A549 (cell line): ENCODE data around the gene MAN1A2. TPM values are rescaled to one million over a fixed set of nuclear protein-coding genes. Genes with fewer than 3 reads are reported as not detected.

Experiments used
- ATAC-seq, 2 experiments: fragments of 200-7000 bp in 1 of 2; fragments of >200 bp in 1 of 2; cut with Nextera tagmentation in 1 of 2; cut with Tn5 transposase in 1 of 2; 3 replicates each; pipeline versions ENCODE4 v1.8.0 to v1.9.1; 2018 to 2020; ENCODE audit warnings: mild to moderate bottlenecking in 1 of 2, moderate library complexity in 1 of 2
- CTCF ChIA-PET: fragments of 300-600 bp; sonication (Branson Sonifier 250); formaldehyde crosslinking; extraction: SDS; loops from one replicate; lab custom pipeline; 2021; ENCODE audit warnings: antibody characterized with exemption, inconsistent platforms; lab: Yijun Ruan, JAX
- POLR2A ChIA-PET: fragments of 350-600 bp; formaldehyde crosslinking; extraction: SDS; loops from one replicate; lab custom pipeline; 2021; ENCODE audit warnings: antibody characterized with exemption, inconsistent platforms; lab: Yijun Ruan, JAX
- DNase-seq, 2 experiments: peaks; one replicate each; pipeline versions ENCODE4 v3.0.0 to v3.0.0-alpha.2; 2011 to 2016; ENCODE audit warnings: low read depth in 1 of 2, low spot score in 1 of 2
- FAIRE-seq: peaks from 2 replicates; lab custom pipeline; 2011; peaks lifted over from hg19 to GRCh38; lab: Jason Lieb, UNC
- H3K27ac ChIP-seq, 2 experiments: fragments of >200 bp; sonication (Bioruptor Twin); formaldehyde crosslinking; 3 replicates each; pipeline ENCODE4 v1.5.1; 2016 to 2017
- H3K4me1 ChIP-seq: fragments of >200 bp; sonication (Bioruptor Twin); formaldehyde crosslinking; 3 replicates; pipeline ENCODE4 v1.6.1; 2016
- H3K4me2 ChIP-seq: fragments of >200 bp; sonication (Bioruptor Twin); formaldehyde crosslinking; 3 replicates; pipeline ENCODE4 v1.6.1; 2016
- H3K4me3 ChIP-seq: fragments of >200 bp; sonication (Bioruptor Twin); formaldehyde crosslinking; 3 replicates; pipeline ENCODE4 v1.5.1; 2016
- H3K9me3 ChIP-seq: fragments of >200 bp; sonication (Bioruptor Twin); formaldehyde crosslinking; 3 replicates; pipeline ENCODE4 v1.6.1; 2016
- CHD2 ChIP-seq: fragments of 150-350 bp; IDR thresholded peaks from 2 replicates; pipeline ENCODE4 v1.6.1; 2014; ENCODE audit warnings: low read length; ENCODE audit not compliant: partially characterized antibody
- CHD4 ChIP-seq: fragments of 200-600 bp; sonication (generic); IDR thresholded peaks from 2 replicates; pipeline ENCODE4 v1.6.1; 2016; ENCODE audit warnings: antibody characterized with exemption, mild to moderate bottlenecking, borderline replicate concordance
- EHMT2 ChIP-seq: fragments of 200-600 bp; sonication (generic); IDR thresholded peaks from 2 replicates; pipeline ENCODE4 v1.6.1; 2016; ENCODE audit warnings: antibody characterized with exemption, low read depth, mild to moderate bottlenecking, moderate library complexity
- EP300 ChIP-seq, 2 experiments: fragments of >200 bp; sonication (Bioruptor Twin); formaldehyde crosslinking; IDR thresholded peaks; 2 replicates in 1 of 2; 3 replicates in 1 of 2; pipeline ENCODE4 v1.6.1; 2016 to 2017
- FOSB ChIP-seq: fragments of 250-450 bp; sonication (Bioruptor Pico); IDR thresholded peaks from 2 replicates; pipeline ENCODE4 v1.5.0; 2020; ENCODE audit warnings: mild to moderate bottlenecking, moderate library complexity
- FOSL2 ChIP-seq, 2 experiments: fragments of 450-650 bp in 1 of 2; fragments of >200 bp in 1 of 2; sonication (Bioruptor Twin) in 1 of 2; formaldehyde crosslinking; IDR thresholded peaks; 2 replicates each; pipeline versions ENCODE4 v1.5.0 to v1.6.1; 2016 to 2020; ENCODE audit warnings: mild to moderate bottlenecking in 1 of 2, moderate library complexity in 1 of 2
- JUN ChIP-seq, 2 experiments: fragments of >200 bp; sonication (Bioruptor Twin); formaldehyde crosslinking; IDR thresholded peaks; 2 replicates in 1 of 2; 3 replicates in 1 of 2; pipeline ENCODE4 v1.6.1; 2016 to 2017
- KDM1A ChIP-seq: fragments of 200-600 bp; sonication (generic); IDR thresholded peaks from 2 replicates; pipeline ENCODE4 v1.6.1; 2016; ENCODE audit warnings: low read depth, mild to moderate bottlenecking
- KDM5A ChIP-seq: fragments of 200-600 bp; sonication (generic); IDR thresholded peaks from 2 replicates; pipeline ENCODE4 v1.6.1; 2016; ENCODE audit warnings: antibody characterized with exemption, mild to moderate bottlenecking
- MAFK ChIP-seq: fragments of 450-650 bp; IDR thresholded peaks from 2 replicates; pipeline ENCODE4 v1.6.1; 2014; ENCODE audit not compliant: partially characterized antibody
- MYC ChIP-seq: IDR thresholded peaks from 2 replicates; pipeline ENCODE4 v1.6.1; 2012; ENCODE audit warnings: mild to moderate bottlenecking, inconsistent platforms, low read length, improper control_type of control experiment, borderline replicate concordance
- NFE2L2 ChIP-seq: fragments of 150-350 bp; conservative IDR thresholded peaks from 2 replicates; pipeline ENCODE4 v1.6.1; 2014; ENCODE audit warnings: low read length
- NR3C1 ChIP-seq: fragments of >200 bp; sonication (Bioruptor Twin); formaldehyde crosslinking; IDR thresholded peaks from 3 replicates; pipeline ENCODE4 v1.6.1; 2017
- RARB ChIP-seq: fragments of 250-450 bp; sonication (Bioruptor Pico); IDR thresholded peaks from 2 replicates; pipeline ENCODE4 v1.8.0; 2021; ENCODE audit warnings: mild to moderate bottlenecking, moderate library complexity
- RCOR1 ChIP-seq: fragments of 150-350 bp; IDR thresholded peaks from 2 replicates; pipeline ENCODE4 v1.6.1; 2014; ENCODE audit warnings: antibody characterized with exemption, low read length, low read depth
- RFX5 ChIP-seq: fragments of 450-650 bp; IDR thresholded peaks from 2 replicates; pipeline ENCODE4 v1.7.1; 2014; ENCODE audit warnings: antibody characterized with exemption, mild to moderate bottlenecking, moderate library complexity
- TP53 ChIP-seq: fragments of 250-450 bp; sonication (Bioruptor Pico); IDR thresholded peaks from 2 replicates; pipeline ENCODE4 v1.5.0; 2021; ENCODE audit warnings: mild to moderate bottlenecking, moderate library complexity
- ZFP36 ChIP-seq: fragments of 450-650 bp; IDR thresholded peaks from 2 replicates; pipeline ENCODE4 v1.6.1; 2014; ENCODE audit warnings: borderline replicate concordance; ENCODE audit not compliant: partially characterized antibody
- ZSCAN20 ChIP-seq: fragments of 250-450 bp; sonication (Bioruptor Pico); IDR thresholded peaks from 2 replicates; pipeline ENCODE4 v1.8.0; 2022; ENCODE audit warnings: mild to moderate bottlenecking, moderate library complexity
- WGBS: methylation state at CpG from one replicate; pipeline ENCODE4 v1.1.6; 2017; ENCODE audit errors: missing lambda C conversion rate; 5-methylcytosine and 5-hydroxymethylcytosine counted together
- polyA plus RNA-seq, 4 experiments: library from polyadenylated mRNA; depleted of rRNA in 3 of 4; stranded (reverse); fragments of >200 nt; fragmentation: RNase III in 1 of 4; extraction: RNeasy Plus Mini Kit Qiagen cat#74134 plus additional on column Dnase treatment in 1 of 4; gene quantifications; 2 replicates in 3 of 4; 3 replicates in 1 of 4; pipeline ENCODE4 v1.2.3, GENCODE V29; 2011 to 2017
- TF ChIP-seq, protein P1 (sequence below): fragments of 250-450 bp; sonication (Bioruptor Pico); IDR thresholded peaks from 2 replicates; pipeline ENCODE4 v1.5.0; 2021; ENCODE audit warnings: mild to moderate bottlenecking, moderate library complexity, borderline replicate concordance
- TF ChIP-seq, protein P2 (sequence below): fragments of 450-650 bp; IDR thresholded peaks from 2 replicates; pipeline ENCODE4 v1.6.1; 2014; ENCODE audit warnings: antibody characterized with exemption
- TF ChIP-seq, protein P3 (sequence below): IDR thresholded peaks from 2 replicates; pipeline ENCODE4 v1.6.1; 2012; ENCODE audit warnings: low read depth, borderline replicate concordance
- TF ChIP-seq, protein P4 (sequence below): fragments of 150-350 bp; IDR thresholded peaks from 2 replicates; pipeline ENCODE4 v1.6.1; 2014; ENCODE audit warnings: low read depth, mild to moderate bottlenecking, low read length
- TF ChIP-seq, protein P5 (sequence below): fragments of >200 bp; sonication (Bioruptor Twin); formaldehyde crosslinking; IDR thresholded peaks from 3 replicates; pipeline ENCODE4 v1.6.1; 2016
- TF ChIP-seq, protein P6 (sequence below): fragments of >200 bp; sonication (Bioruptor Twin); formaldehyde crosslinking; IDR thresholded peaks from 2 replicates; pipeline ENCODE4 v1.6.1; 2016

MAN1A2 gene
- polyA plus RNA-seq, 2 of the 4 experiments (the other 2 are of a cell fraction), result 10.2 to 18.7 TPM

DNA sequence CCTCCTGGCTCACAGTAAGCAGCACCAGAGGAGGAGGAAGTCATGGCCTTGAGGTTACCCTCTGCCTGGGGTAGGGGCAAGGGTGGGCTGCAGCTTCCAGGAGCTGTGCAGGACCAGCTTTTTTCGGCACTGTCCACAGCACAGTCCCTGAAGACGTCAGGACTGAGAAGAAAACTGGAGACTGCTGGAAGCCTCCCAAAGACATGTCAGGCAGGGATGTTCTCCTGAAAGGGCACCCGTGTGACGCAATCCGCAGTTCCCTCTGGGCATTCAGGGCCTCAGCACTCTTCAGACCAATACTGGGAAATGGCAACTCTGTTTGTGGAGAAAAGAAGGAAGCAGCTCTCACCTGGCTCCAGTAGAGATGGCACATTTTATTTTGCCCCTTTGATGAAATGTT, 173.8 kb downstream of the MAN1A2 start:
- 67% methylated on average over 3 of the region's 5 CpGs for WGBS
- POLR2A ChIA-PET, result no interaction called here
- no peak for ATAC-seq
- no peak for TF ChIP-seq RCOR1
- TF ChIP-seq, protein P1, sequence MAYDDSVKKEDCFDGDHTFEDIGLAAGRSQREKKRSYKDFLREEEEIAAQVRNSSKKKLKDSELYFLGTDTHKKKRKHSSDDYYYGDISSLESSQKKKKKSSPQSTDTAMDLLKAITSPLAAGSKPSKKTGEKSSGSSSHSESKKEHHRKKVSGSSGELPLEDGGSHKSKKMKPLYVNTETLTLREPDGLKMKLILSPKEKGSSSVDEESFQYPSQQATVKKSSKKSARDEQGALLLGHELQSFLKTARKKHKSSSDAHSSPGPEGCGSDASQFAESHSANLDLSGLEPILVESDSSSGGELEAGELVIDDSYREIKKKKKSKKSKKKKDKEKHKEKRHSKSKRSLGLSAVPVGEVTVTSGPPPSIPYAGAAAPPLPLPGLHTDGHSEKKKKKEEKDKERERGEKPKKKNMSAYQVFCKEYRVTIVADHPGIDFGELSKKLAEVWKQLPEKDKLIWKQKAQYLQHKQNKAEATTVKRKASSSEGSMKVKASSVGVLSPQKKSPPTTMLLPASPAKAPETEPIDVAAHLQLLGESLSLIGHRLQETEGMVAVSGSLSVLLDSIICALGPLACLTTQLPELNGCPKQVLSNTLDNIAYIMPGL (CRISPR knock-in tag), result no peak
- TF ChIP-seq, protein P2, sequence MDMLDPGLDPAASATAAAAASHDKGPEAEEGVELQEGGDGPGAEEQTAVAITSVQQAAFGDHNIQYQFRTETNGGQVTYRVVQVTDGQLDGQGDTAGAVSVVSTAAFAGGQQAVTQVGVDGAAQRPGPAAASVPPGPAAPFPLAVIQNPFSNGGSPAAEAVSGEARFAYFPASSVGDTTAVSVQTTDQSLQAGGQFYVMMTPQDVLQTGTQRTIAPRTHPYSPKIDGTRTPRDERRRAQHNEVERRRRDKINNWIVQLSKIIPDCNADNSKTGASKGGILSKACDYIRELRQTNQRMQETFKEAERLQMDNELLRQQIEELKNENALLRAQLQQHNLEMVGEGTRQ, result no peak
- no peak for TF ChIP-seq RARB (CRISPR knock-in tag)
- TF ChIP-seq, all 56 proteins: peak for 0
- Histone ChIP-seq H3K9me3 (no peaks in the 10 kb centered on the region), H3K4me3 (no peak overlapping the region), H3K27ac (no peak overlapping the region), H3K4me2 (no peak overlapping the region), H3K4me1 (no peaks in the 10 kb centered on the region)
- DNase-seq, result no peak
- CTCF ChIA-PET, result interaction anchor here (1.6 kb wide), 1 partner anchor 213 kb away, joined by 4 read pairs; no protein-coding TSS in a partner anchor
- FAIRE-seq, result no peak

DNA sequence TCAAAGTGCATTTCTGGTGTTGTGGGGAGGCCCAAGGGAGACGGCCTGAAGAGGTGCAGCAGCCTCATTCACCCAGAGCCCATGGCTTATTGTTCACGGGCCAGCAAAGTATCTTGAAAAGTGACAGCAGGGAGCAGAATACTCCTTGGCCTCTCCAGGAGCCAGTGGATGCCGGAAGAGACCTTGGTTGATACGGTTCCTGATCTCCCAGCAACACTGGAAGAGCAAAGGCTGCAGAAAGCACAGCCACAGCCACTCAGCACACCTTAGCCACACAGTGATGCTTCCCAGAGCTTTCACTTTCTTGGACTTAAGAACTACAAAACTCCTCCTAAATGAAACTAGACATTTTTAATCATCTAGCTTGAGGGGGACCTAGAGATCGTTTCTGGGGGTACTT, 174.3 kb downstream of the MAN1A2 start:
- H3K4me1 ChIP-seq, result no peaks in the 10 kb centered on the region
- 67% methylated on average over 5 of the region's 5 CpGs for WGBS
- TF ChIP-seq RCOR1 (no peak), TP53 (CRISPR knock-in tag) (no peak), EP300 (IDR thresholded peaks at IDR 0.05) (no peak), FOSL2 (IDR thresholded peaks at IDR 0.05) (no peak), FOSL2 (CRISPR knock-in tag; IDR thresholded peaks at IDR 0.05) (no peak), CHD2 (no peak), MYC (no peak), ZFP36 (no peak), KDM5A (no peak), RARB (CRISPR knock-in tag) (no peak), ZSCAN20 (CRISPR knock-in tag) (no peak), NR3C1 (no peak), NFE2L2 (no peak)
- TF ChIP-seq, protein P3, sequence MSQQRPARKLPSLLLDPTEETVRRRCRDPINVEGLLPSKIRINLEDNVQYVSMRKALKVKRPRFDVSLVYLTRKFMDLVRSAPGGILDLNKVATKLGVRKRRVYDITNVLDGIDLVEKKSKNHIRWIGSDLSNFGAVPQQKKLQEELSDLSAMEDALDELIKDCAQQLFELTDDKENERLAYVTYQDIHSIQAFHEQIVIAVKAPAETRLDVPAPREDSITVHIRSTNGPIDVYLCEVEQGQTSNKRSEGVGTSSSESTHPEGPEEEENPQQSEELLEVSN, result no peak
- TF ChIP-seq, protein P4, sequence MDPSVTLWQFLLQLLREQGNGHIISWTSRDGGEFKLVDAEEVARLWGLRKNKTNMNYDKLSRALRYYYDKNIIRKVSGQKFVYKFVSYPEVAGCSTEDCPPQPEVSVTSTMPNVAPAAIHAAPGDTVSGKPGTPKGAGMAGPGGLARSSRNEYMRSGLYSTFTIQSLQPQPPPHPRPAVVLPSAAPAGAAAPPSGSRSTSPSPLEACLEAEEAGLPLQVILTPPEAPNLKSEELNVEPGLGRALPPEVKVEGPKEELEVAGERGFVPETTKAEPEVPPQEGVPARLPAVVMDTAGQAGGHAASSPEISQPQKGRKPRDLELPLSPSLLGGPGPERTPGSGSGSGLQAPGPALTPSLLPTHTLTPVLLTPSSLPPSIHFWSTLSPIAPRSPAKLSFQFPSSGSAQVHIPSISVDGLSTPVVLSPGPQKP, result no peak
- no peak overlapping the region for H3K27ac ChIP-seq
- ChIA-PET POLR2A (no interaction called here), CTCF (interaction anchor here (0.6 to 1.6 kb wide), 2 partner anchors 21 to 213 kb away, joined by 3 to 4 read pairs; no protein-coding TSS in a partner anchor)
- ATAC-seq, result no peak
- no peak for DNase-seq
- H3K4me3 ChIP-seq, result no peak overlapping the region
- no peak overlapping the region for H3K4me2 ChIP-seq
- H3K9me3 ChIP-seq, result no peaks in the 10 kb centered on the region
- FAIRE-seq, result no peak

DNA sequence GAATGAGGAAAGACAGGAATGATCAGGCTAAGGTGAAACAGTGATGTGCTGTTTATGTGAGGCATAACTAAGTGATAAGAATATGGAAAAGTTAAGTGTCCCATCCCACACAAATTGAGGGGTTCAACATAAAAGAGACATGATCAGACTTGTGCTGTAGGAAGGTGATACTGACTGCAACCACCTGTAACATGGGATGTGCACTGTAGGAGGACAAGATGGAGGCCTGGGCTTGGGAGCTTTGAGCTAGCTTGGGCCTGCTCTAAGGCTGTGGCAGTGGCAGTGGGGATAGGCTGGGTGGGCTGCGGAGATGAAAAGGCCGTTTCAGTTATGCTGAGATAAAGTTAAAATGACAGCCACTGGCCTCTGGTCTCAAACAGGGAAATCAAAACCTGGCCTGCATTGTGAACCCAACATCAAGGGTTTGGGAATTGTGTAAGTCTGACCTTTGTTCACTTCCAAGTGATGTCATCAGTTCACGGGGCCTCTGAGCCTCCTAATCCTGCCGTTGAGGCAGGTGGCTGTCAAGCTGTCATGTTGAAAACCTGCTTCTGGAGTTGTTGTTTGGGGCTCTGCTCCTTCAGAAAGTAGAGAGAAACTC, 177.4 kb downstream of the MAN1A2 start:
- WGBS, result 52% methylated on average over 4 of the region's 4 CpGs
- no peak for ATAC-seq
- Histone ChIP-seq H3K27ac (no peak overlapping the region), H3K9me3 (no peaks in the 10 kb centered on the region), H3K4me1 (no peaks in the 10 kb centered on the region), H3K4me2 (no peak overlapping the region), H3K4me3 (no peak overlapping the region)
- DNase-seq, result no peak
- FAIRE-seq, result no peak
- ChIA-PET CTCF (interaction anchor here (1.2 to 4.5 kb wide), 2 partner anchors 10 to 320 kb away, joined by 4 to 21 read pairs; no protein-coding TSS in a partner anchor), POLR2A (no interaction called here)
- no peak for TF ChIP-seq JUN (IDR thresholded peaks at IDR 0.05)
- TF ChIP-seq, protein P5, sequence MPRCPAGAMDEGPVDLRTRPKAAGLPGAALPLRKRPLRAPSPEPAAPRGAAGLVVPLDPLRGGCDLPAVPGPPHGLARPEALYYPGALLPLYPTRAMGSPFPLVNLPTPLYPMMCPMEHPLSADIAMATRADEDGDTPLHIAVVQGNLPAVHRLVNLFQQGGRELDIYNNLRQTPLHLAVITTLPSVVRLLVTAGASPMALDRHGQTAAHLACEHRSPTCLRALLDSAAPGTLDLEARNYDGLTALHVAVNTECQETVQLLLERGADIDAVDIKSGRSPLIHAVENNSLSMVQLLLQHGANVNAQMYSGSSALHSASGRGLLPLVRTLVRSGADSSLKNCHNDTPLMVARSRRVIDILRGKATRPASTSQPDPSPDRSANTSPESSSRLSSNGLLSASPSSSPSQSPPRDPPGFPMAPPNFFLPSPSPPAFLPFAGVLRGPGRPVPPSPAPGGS, result no peak
- TF ChIP-seq RFX5, result no peak
- no peak for TF ChIP-seq ZSCAN20 (CRISPR knock-in tag)
- no peak for TF ChIP-seq CHD4
- TF ChIP-seq EHMT2, result no peak
- no peak for TF ChIP-seq MAFK
- no peak for TF ChIP-seq KDM1A
- TF ChIP-seq, protein P6, sequence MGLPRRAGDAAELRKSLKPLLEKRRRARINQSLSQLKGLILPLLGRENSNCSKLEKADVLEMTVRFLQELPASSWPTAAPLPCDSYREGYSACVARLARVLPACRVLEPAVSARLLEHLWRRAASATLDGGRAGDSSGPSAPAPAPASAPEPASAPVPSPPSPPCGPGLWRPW, result no peak
- no peak for TF ChIP-seq FOSB (CRISPR knock-in tag)
- TF ChIP-seq FOSL2 (IDR thresholded peaks at IDR 0.05), result no peak
- no peak for TF ChIP-seq FOSL2 (CRISPR knock-in tag; IDR thresholded peaks at IDR 0.05)
